Lower lobe of right lung (tissue), 2 donors: ENCODE results near the gene ACO1. TPM values are rescaled to one million over a fixed set of nuclear protein-coding genes. Genes with fewer than 3 reads are reported as not detected.

ENCODE experiments used
- ATAC-seq, 2 donors: fragments of 200-7000 bp; cut with Tn5 transposase; one replicate each; pipeline ENCODE4 v1.9.1; 2020 to 2022; ENCODE audit warnings: mild to moderate bottlenecking in 2 of 2, moderate library complexity in 2 of 2
- DNase-seq: peaks from one replicate; pipeline ENCODE4 v3.0.0-alpha.2; 2020
- H3K27ac ChIP-seq: fragments of 200-600 bp; one replicate; pipeline ENCODE4 v1.8.0; 2022
- H3K27me3 ChIP-seq: fragments of 200-600 bp; one replicate; pipeline ENCODE4 v1.8.0; 2022; ENCODE audit warnings: low read depth
- H3K36me3 ChIP-seq: fragments of 200-600 bp; one replicate; pipeline ENCODE4 v1.8.0; 2022; ENCODE audit warnings: mild to moderate bottlenecking
- H3K4me1 ChIP-seq: fragments of 200-600 bp; one replicate; pipeline ENCODE4 v1.8.0; 2022
- H3K4me3 ChIP-seq: fragments of 200-600 bp; one replicate; pipeline ENCODE4 v1.8.0; 2022; ENCODE audit warnings: mild to moderate bottlenecking
- H3K9me3 ChIP-seq: fragments of 200-600 bp; one replicate; pipeline ENCODE4 v1.8.0; 2022
- CTCF ChIP-seq: fragments of 200-600 bp; IDR thresholded peaks from one replicate; pipeline ENCODE4 v1.8.0; 2022; ENCODE audit warnings: antibody characterized with exemption, mild to moderate bottlenecking
- intact Hi-C: fragments of 100-400 bp; cut with DNase I; formaldehyde crosslinking; loops from one replicate; pipeline ENCODE4 v1.11.0; 2022
- total RNA-seq: library from RNA; stranded (reverse); fragmentation: NEBNext Ultra II Directional; extraction: Animal tissue kit (Norgen Biotek cat#: 25700); gene quantifications from one replicate; pipeline ENCODE4 v1.2.1, GENCODE V29; 2021
- donor health status: DM: no; HTN: yes; CAD: no; lungs with severe emphysema.

Gene ACO1
- total RNA-seq, 1 donor from 2014 or later, result 33.6 TPM

- Histone ChIP-seq H3K4me1 (peaks cover 30% of the 10 kb centered on the region), H3K36me3 (no peaks in the 10 kb centered on the region), H3K4me3 (peak overlapping the region; percentile 94), H3K27me3 (no peaks in the 10 kb centered on the region), H3K9me3 (no peaks in the 10 kb centered on the region), H3K27ac (peak overlapping the region; percentile 85)
- ATAC-seq, result peak in 1 of 2 donors; percentile 0
- no peak for DNase-seq
- no peak for TF ChIP-seq CTCF
- intact Hi-C loops, result loop anchor here (10.0 kb wide), 1 partner anchor 589 kb away; no protein-coding TSS in a partner anchor
Measured at GRCh38 chr9:32385152-32385884, 875 bp downstream of the ACO1 start.

- intact Hi-C loops, result loop anchor here (10.0 kb wide), 1 partner anchor 589 kb away; no protein-coding TSS in a partner anchor
- TF ChIP-seq CTCF, result no peak
- H3K27ac ChIP-seq, result no peak overlapping the region
- no peaks in the 10 kb centered on the region for H3K27me3 ChIP-seq
- H3K36me3 ChIP-seq, result no peaks in the 10 kb centered on the region
- peak overlapping the region; percentile 94 for H3K4me3 ChIP-seq
- ATAC-seq (no peak), DNase-seq (no peak)
- peaks cover 30% of the 10 kb centered on the region for H3K4me1 ChIP-seq
- H3K9me3 ChIP-seq, result no peaks in the 10 kb centered on the region
Measured at GRCh38 chr9:32385885-32386283, 1.4 kb downstream of the ACO1 start.

DNA sequence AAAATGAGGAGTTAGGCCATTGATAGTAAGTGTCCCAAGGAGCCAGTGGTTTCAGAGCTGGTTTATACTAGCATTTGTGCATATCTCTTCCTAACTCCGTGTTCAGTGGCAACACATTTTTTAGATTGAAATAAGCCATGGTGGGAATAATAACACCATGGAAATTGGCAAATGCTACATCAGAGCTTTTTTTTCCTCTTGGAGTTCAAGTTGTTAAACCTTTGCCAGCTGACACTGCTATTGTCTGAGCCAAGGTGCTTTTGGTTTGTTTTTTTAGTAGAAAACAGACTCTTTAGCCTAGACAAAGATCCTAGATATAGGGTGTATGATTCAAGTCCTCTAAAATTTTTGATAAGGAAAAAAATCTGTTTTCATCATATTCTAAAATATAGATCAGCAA is 2.8 kb downstream of the ACO1 start:
- Histone ChIP-seq H3K4me3 (no peak overlapping the region), H3K4me1 (peaks cover 30% of the 10 kb centered on the region), H3K27ac (no peak overlapping the region), H3K27me3 (no peaks in the 10 kb centered on the region), H3K9me3 (no peaks in the 10 kb centered on the region), H3K36me3 (no peaks in the 10 kb centered on the region)
- TF ChIP-seq CTCF, result no peak
- ATAC-seq (no peak), DNase-seq (no peak)
- intact Hi-C loops, result loop anchor here (10.0 kb wide), 1 partner anchor 588 kb away; no protein-coding TSS in a partner anchor

DNA sequence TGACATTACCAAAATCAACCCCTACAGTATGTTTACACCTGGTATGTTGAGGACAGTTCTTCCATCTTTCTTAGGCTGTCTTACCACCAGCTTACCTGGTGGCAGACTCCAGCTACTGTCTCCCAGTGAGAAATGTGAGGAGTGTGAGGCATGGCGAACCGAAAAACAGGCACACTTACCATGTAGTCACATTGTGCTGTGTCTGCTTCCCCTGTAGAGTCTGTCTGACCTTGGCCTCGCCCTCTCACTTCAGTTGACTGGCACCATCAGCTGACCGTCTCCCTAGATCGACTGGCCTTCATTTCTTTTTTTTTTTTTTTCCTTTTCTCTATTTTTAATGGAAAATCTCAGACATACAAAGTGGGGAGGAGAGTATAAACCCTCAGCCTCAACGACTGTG is 4.9 kb downstream of the ACO1 start:
- no peak for TF ChIP-seq CTCF
- Histone ChIP-seq H3K36me3 (no peaks in the 10 kb centered on the region), H3K9me3 (no peaks in the 10 kb centered on the region), H3K4me3 (no peak overlapping the region), H3K4me1 (peaks cover 22% of the 10 kb centered on the region), H3K27ac (no peak overlapping the region), H3K27me3 (no peaks in the 10 kb centered on the region)
- ATAC-seq (no peak), DNase-seq (no peak)
- intact Hi-C loops, result loop anchor here (10.0 kb wide), 1 partner anchor 585 kb away; no protein-coding TSS in a partner anchor

DNA sequence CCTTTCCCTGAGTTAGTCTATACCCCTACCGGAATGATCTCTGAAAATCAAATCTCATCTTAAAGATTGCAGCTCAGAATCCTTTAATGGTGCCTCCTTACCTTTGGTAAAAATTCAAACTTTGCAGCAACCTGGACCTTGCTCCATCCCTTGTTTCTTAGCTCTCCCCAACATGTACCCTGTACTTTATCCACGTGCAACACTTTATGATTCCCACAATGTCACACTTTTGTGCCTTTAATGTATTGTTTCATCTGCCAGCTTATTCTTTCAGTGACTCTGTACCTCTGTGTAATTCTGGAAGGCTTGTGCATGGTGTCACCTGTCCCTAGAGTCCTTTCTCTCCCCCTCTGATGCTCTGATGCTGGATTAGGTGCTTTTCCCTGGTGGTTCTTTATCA is 9.5 kb downstream of the ACO1 start:
- no peak for TF ChIP-seq CTCF
- ATAC-seq (no peak), DNase-seq (no peak)
- H3K27me3 ChIP-seq, result no peaks in the 10 kb centered on the region
- intact Hi-C loops, result no loop called here
- no peak overlapping the region for H3K4me3 ChIP-seq
- no peaks in the 10 kb centered on the region for H3K36me3 ChIP-seq
- no peak overlapping the region for H3K27ac ChIP-seq
- H3K4me1 ChIP-seq, result no peaks in the 10 kb centered on the region
- no peaks in the 10 kb centered on the region for H3K9me3 ChIP-seq
